Mucosa of stomach (tissue), 1 donor: ENCODE data around the gene TMEM18.

Source experiments
- H3K27me3 ChIP-seq: one replicate; pipeline ENCODE4 v1.7.0; 2013; ENCODE audit warnings: mild to moderate bottlenecking, low read length; ENCODE audit not compliant: control insufficient read depth, insufficient read depth
- H3K36me3 ChIP-seq: one replicate; pipeline ENCODE4 v1.7.0; 2013; ENCODE audit warnings: low read length; ENCODE audit not compliant: control insufficient read depth, insufficient read depth
- H3K4me1 ChIP-seq: one replicate; pipeline ENCODE4 v1.7.0; 2013; ENCODE audit warnings: mild to moderate bottlenecking, low read length; ENCODE audit not compliant: control insufficient read depth, insufficient read depth
- H3K4me3 ChIP-seq: one replicate; pipeline ENCODE4 v1.7.0; 2013; ENCODE audit warnings: low read length
- H3K9ac ChIP-seq: one replicate; pipeline ENCODE4 v1.7.0; 2013; ENCODE audit warnings: mild to moderate bottlenecking, low read length, moderate library complexity
- H3K9me3 ChIP-seq: one replicate; pipeline ENCODE4 v1.7.0; 2013; ENCODE audit warnings: mild to moderate bottlenecking, low read length, moderate library complexity; ENCODE audit not compliant: control insufficient read depth
- donor health status: Pancreatic carcinoma.

Gene TMEM18

DNA sequence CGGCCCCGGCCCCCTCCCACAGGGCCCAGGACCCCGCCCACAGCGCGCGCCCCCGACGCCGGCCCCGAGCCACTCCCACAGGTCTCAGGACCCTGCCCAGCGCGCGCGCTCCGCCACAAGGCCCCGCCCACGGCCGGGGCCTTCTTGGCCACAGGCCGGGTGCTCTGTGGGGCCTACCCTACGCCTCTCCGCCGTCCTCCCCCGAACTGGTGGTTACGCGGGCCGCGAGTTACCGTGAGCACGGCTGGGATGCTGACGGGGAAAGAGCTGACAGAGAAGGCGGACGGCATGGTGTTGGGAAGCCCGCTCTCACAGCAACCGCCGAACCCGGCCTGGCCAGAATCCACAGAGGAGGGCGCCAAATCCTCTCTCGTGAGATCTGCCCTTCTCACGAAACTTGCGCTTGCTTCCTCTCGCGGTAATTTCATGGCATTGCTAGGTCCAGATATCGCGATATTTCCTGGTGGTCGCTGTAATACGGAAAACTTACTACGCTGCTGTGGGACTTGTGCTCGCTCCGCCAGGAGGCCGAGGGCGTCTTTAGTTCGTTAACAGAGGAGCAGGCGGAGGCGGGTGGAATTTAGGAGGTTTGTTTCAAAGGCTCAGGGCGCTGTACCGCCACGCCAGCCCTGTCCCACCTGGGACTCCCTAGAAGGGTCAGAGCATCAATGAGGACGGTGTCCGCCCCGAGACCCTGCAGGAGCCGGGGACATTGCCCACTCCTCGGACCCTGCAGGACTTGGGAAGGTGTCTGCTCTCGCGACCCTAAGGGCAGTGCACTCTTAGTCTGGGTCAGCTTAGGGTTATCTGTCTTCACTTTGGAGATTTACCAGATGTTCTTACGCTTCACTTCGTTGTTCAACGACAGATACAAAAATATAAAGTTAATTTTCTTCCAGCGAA, at the start of gene TMEM18:
TMEM18 (minus strand) TSS at position 351 of the 903 bp plus-strand sequence; CDS start at position 290, 61 bp downstream.
- H3K4me1 ChIP-seq: no peaks in the 10 kb centered on the region
- H3K9ac ChIP-seq: peak within 1 kb of the TSS; percentile 99
- no peaks in the 10 kb centered on the region for H3K36me3 ChIP-seq
- peak within 1 kb of the TSS; percentile 100 for H3K4me3 ChIP-seq
- H3K9me3 ChIP-seq: no peaks in the 10 kb centered on the region
- H3K27me3 ChIP-seq: no peaks in the 10 kb centered on the region

DNA sequence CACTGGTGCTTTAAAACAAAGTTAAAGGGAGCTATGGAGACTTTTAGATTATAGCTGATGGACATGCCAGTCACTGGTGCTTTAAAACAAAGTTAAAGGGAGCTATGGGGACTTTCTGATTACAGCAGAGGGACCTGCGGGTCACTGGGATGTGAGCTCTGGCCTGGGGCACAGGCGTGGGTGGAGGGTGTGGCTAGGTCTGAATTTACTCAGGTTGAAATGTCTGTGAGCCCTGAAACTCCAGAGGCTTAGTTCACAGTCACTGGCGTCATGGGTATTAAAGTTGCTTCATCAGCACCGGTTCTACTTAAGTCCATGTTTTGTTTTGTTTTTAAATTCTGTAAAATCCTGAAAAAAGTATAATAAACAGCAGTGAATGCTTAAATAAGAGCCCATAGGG, 49.0 kb upstream of the TMEM18 start:
- no peak overlapping the region for H3K4me3 ChIP-seq
- H3K27me3 ChIP-seq: no peaks in the 10 kb centered on the region
- no peaks in the 10 kb centered on the region for H3K36me3 ChIP-seq
- H3K9ac ChIP-seq: no peak overlapping the region
- H3K9me3 ChIP-seq: no peaks in the 10 kb centered on the region
- H3K4me1 ChIP-seq: no peaks in the 10 kb centered on the region

DNA sequence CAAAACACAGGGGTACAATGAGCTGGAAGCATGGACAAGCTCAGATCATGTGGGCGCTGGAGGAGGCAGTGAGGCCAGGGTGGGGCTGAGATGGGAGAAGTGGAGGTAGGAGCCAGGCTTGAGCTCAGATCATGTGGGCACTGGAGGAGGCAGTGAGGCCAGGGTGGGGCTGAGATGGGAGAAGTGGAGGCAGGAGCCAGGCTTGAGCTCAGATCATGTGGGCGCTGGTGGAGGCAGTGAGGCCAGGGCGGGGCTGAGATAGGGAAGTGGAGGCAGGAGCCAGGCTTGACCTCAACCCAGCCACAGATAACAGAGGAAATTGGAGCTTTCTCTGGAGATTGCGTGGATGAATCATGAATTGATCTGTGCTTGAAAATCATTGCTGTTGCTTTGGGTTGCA, 48.3 kb upstream of the TMEM18 start:
- H3K4me3 ChIP-seq: no peak overlapping the region
- H3K27me3 ChIP-seq: no peaks in the 10 kb centered on the region
- no peak overlapping the region for H3K9ac ChIP-seq
- H3K4me1 ChIP-seq: no peaks in the 10 kb centered on the region
- H3K36me3 ChIP-seq: no peaks in the 10 kb centered on the region
- no peaks in the 10 kb centered on the region for H3K9me3 ChIP-seq

DNA sequence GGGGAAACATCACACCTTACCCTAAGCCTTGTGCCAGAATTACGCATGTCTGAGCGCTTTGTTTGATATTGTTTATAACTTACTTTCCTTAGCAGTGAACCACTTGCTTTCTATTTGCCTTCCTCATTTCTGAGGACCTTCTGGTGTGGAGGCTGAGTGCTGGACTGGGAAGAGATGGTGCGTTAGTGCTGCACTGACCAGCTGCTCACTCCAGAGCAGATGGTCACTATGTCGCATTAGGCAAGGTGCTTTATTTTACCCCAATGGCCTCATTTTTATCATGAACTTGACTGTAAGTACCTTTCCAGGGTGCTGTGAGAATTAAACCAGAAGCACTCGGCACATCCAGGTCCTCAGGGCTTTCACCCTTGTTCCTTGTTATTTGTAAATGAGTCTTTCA, 46.6 kb upstream of the TMEM18 start:
- Histone ChIP-seq H3K9ac (no peak overlapping the region), H3K27me3 (no peaks in the 10 kb centered on the region), H3K4me1 (no peaks in the 10 kb centered on the region), H3K9me3 (no peaks in the 10 kb centered on the region), H3K36me3 (no peaks in the 10 kb centered on the region), H3K4me3 (no peak overlapping the region)

DNA sequence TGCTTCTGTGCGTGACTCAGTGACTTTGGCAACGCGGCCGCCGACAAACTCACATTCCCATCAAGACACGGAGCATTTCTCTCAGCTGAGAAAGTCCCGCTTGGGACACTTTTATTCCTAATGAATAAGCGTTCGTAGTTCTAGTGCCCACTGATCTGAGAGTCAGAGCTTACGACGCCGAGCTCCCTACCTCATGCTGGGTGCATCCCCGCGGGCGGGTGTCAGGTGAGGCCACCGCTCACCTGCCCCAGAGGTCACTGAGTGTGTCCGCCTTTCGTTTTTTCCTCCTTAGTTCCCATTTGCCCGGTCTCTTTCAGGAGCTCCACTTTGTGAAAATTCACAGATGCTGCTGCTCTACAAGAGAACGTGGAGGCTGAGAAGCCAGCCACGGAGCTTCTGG, 43.6 kb upstream of the TMEM18 start:
- Histone ChIP-seq H3K36me3 (no peaks in the 10 kb centered on the region), H3K27me3 (peaks cover 2% of the 10 kb centered on the region), H3K4me1 (no peaks in the 10 kb centered on the region)

DNA sequence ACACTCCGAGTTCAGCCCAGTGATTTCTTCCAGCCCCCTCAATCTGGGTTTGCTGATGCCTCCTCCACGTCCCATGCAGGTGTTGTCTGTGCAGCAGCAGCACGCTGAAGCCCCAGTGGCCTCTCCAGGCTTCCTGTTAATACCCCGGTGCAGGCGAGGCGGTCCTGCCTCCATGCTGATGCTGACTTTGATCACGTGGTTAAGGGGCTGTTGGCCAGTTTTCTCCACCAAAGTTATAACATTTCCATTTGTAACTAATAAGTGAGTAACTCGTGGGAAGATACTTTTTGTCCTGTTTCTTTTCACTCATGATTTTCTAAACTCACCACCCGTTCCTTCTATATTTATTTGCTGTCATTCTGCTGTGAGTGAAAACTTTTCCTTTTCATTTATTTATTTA, 42.5 kb upstream of the TMEM18 start:
- Histone ChIP-seq H3K4me3 (no peak overlapping the region), H3K9me3 (no peaks in the 10 kb centered on the region), H3K27me3 (peaks cover 2% of the 10 kb centered on the region), H3K36me3 (no peaks in the 10 kb centered on the region), H3K9ac (no peak overlapping the region), H3K4me1 (no peaks in the 10 kb centered on the region)

More for the DNA sequence above, 43.6 kb upstream of the TMEM18 start:
- Histone ChIP-seq H3K4me3 (no peak overlapping the region), H3K9me3 (no peaks in the 10 kb centered on the region), H3K9ac (no peak overlapping the region)

DNA sequence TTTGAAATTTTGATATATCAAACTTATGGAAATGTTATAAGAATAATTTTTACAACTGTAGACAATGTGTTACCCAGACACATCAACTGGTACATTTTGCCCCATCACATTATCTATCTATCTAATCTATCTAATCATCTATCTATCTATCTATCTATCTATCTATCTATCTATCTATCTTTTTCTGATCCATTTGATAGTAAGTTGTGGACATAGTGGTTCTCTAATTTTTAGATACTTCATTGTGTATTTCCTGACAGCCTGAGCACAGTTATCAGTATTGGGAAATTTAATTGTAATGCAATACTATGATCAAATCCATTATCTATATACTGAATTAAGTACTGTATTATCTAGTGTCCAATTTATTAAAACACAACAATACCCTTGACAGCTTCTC, 42.0 kb upstream of the TMEM18 start:
- Histone ChIP-seq H3K4me1 (no peaks in the 10 kb centered on the region), H3K4me3 (no peak overlapping the region), H3K9ac (no peak overlapping the region), H3K9me3 (no peaks in the 10 kb centered on the region), H3K27me3 (peaks cover 2% of the 10 kb centered on the region), H3K36me3 (no peaks in the 10 kb centered on the region)

DNA sequence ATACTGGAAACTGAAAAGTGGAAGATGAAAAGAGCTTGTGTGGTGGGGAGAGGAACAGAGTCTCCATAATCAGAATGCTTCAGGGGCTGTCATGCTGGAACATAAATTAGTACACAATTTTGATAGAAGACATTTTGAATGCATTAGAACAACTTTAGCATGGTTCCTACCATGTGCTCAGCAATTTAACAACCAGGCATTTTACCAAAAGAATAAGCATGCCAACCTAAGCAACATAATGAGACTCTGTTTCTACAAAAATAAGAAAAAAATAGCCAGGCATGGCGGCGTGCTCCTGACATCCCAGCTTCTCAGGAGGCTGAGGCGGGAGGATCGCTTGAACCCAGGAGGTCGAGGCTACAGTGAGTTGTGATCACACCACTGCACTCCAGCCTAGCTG, 40.5 kb upstream of the TMEM18 start:
- H3K27me3 ChIP-seq: peaks cover 2% of the 10 kb centered on the region
- H3K9ac ChIP-seq: no peak overlapping the region
- H3K36me3 ChIP-seq: no peaks in the 10 kb centered on the region
- H3K4me1 ChIP-seq: no peaks in the 10 kb centered on the region
- H3K4me3 ChIP-seq: no peak overlapping the region
- H3K9me3 ChIP-seq: no peaks in the 10 kb centered on the region

DNA sequence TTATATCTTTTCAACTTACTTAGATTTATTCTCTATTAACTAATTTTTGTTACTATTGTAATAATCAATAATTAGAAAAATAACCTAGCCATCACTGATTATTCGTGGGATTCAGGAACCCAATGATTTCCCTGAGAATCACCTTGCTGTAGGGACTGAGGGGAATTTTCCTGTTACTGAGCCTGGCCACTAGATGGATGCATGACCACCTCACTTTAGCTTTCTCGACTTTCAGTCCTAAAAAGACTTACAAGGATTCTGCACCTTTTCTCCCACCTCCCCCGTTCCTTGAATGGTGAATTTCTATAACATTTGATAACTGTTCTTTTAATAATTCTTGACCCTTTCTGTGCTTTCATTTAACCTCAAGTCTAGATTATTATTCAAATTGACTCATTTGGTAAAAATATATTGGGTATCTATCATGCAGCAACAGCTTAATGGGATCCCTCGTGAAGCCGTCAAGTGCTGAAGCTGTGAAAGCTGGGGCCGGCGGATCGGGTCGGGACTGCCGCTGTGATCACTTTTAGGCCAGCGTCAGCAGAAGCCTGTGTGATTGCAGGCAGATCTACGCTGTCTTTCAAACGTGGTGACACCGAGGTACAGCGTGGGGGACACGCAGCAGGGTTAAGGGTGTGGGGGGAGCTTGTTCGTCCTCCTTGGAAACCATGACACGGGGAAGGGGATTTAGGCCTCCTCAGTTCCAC, 38.8 kb upstream of the TMEM18 start:
- Histone ChIP-seq H3K4me3 (no peak overlapping the region), H3K27me3 (peaks cover 2% of the 10 kb centered on the region), H3K4me1 (no peaks in the 10 kb centered on the region), H3K36me3 (no peaks in the 10 kb centered on the region), H3K9me3 (no peaks in the 10 kb centered on the region), H3K9ac (no peak overlapping the region)

DNA sequence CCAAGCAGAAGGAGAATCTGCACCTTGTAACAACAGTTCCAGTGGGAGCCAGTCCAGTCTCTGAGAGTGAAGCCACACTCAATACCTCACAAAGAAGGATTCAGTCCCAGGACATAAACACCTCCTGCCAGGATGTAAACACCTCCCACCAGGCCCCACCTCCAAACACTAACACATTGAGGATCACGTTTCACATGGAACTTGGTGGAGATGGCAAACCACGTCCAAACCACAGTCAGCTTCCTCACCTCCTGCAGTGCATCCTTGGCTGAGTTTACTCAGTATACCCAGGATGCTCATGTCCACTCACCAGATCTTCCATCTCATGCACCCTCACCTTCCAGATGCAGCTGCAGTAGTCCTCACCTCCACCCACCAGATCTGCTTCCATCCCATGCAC, 37.8 kb upstream of the TMEM18 start:
- no peak overlapping the region for H3K4me3 ChIP-seq
- no peak overlapping the region for H3K9ac ChIP-seq
- H3K27me3 ChIP-seq: peaks cover 2% of the 10 kb centered on the region
- H3K36me3 ChIP-seq: no peaks in the 10 kb centered on the region
- H3K9me3 ChIP-seq: no peaks in the 10 kb centered on the region
- H3K4me1 ChIP-seq: no peaks in the 10 kb centered on the region

DNA sequence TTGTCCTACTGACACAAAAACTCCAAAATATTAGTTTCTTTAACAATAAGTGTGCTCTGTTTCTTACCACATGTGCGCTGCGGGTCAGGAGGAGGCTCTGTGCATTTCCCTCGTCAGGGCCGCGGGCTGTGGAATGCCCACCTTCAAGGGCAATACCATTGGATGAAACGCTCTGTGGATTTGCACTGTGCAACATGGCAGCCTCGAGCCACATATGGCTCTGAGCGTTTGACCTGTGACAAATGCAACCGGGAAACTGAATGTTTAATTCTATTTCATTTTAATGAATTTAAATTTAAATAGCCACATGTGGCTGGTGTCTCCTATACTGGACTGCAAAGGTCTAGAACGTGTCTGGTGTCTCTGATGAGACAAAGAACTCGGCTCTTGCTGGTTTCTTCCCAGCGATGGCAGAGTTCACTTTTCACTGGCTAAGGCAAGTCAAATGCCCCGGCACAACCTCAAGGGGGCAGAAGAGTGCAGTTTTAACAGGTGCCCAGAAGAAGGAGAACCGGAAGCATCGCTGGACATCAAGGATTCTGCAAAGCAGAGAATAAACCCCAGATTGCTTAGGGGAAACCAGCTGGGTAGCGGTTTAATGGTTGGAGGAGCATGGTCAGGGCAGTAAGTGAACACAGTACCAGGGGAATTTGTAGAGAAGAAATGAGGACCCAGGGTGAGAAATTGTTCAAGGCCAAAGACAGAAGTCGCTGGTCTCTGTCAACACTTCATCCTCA, 37.0 kb upstream of the TMEM18 start:
- H3K27me3 ChIP-seq: peaks cover 2% of the 10 kb centered on the region
- no peaks in the 10 kb centered on the region for H3K4me1 ChIP-seq
- H3K9me3 ChIP-seq: no peaks in the 10 kb centered on the region
- H3K36me3 ChIP-seq: no peaks in the 10 kb centered on the region
- H3K4me3 ChIP-seq: no peak overlapping the region
- H3K9ac ChIP-seq: no peak overlapping the region
